Measurements from ENCODE around the gene TBX10.
"Not testable (repeated sequence)": the region's sequence is repeated elsewhere in the genome, so short reads cannot be mapped to it uniquely, and the experiment has no call there.

The TBX10 gene

GRCh38 chr11:67630228-67630942 is 9.2 kb downstream of the TBX10 start:
- DNase-seq, result peak; percentile 81

- DNase-seq, result peak; percentile 67
Measured at GRCh38 chr11:67629386-67630227, 10.0 kb downstream of the TBX10 start, which contains the start of gene NUDT8. NUDT8 (minus strand) TSS chr11:67629937; CDS start chr11:67629911, 26 bp downstream.

GRCh38 chr11:67628710-67629385 is 10.7 kb downstream of the TBX10 start:
- DNase-seq, result no peak

- no peak for DNase-seq
Measured at GRCh38 chr11:67627812-67628624, 11.5 kb downstream of the TBX10 start.

- no peak for DNase-seq
Measured at GRCh38 chr11:67627441-67627811, 12.1 kb downstream of the TBX10 start.

- no peak for DNase-seq
Measured at GRCh38 chr11:67626970-67627369, 12.6 kb downstream of the TBX10 start.

- DNase-seq, result not testable (repeated sequence)
Measured at GRCh38 chr11:67626131-67626833, 13.3 kb downstream of the TBX10 start.

- not testable (repeated sequence) for DNase-seq
Measured at GRCh38 chr11:67623795-67624194, 15.8 kb downstream of the TBX10 start.

GRCh38 chr11:67622905-67623304 is 16.7 kb downstream of the TBX10 start:
- not testable (repeated sequence) for DNase-seq

GRCh38 chr11:67621928-67622327 is 17.6 kb downstream of the TBX10 start:
- DNase-seq, result not testable (repeated sequence)

GRCh38 chr11:67620621-67621020 is 18.9 kb downstream of the TBX10 start:
- DNase-seq, result peak; percentile 25

- DNase-seq, result not testable (repeated sequence)
Measured at GRCh38 chr11:67619683-67620618, 19.6 kb downstream of the TBX10 start.

- DNase-seq, result not testable (repeated sequence)
Measured at GRCh38 chr11:67618901-67619659, 20.5 kb downstream of the TBX10 start.

GRCh38 chr11:67617243-67617953 is 22.2 kb downstream of the TBX10 start:
- no peak for DNase-seq

- no peak for DNase-seq
Measured at GRCh38 chr11:67616431-67617242, 22.9 kb downstream of the TBX10 start.

- DNase-seq, result no peak
Measured at GRCh38 chr11:67615728-67616430, 23.7 kb downstream of the TBX10 start.

Measured in NCI-H1694 treated with DMSO at 0.1 percent for 48 hours (cell line).